Osteoblast (primary cell): ENCODE data around the gene C21orf91. TPM values are rescaled to one million over a fixed set of nuclear protein-coding genes. Genes with fewer than 3 reads are reported as not detected.

Experiments used
- DNase-seq: peaks from one replicate; pipeline ENCODE4 v3.0.0; 2011; ENCODE audit warnings: low spot score, mixed read lengths; ENCODE audit not compliant: insufficient read length; ENCODE audit errors: missing footprints
- H2AFZ ChIP-seq: 2 replicates; pipeline ENCODE4 v1.6.0; 2011; ENCODE audit warnings: mild to moderate bottlenecking, low read length
- H3K27ac ChIP-seq: 2 replicates; pipeline ENCODE4 v1.5.1; 2011; ENCODE audit warnings: mild to moderate bottlenecking, low read depth, low read length, moderate library complexity
- H3K27me3 ChIP-seq: 2 replicates; pipeline ENCODE4 v1.6.0; 2012; ENCODE audit warnings: mild to moderate bottlenecking, control low read depth, inconsistent platforms, low read length, moderate library complexity; ENCODE audit not compliant: insufficient read depth
- H3K36me3 ChIP-seq: 2 replicates; pipeline ENCODE4 v1.5.1; 2011; ENCODE audit warnings: mild to moderate bottlenecking, low read length, control low read depth, moderate library complexity; ENCODE audit not compliant: insufficient read depth
- H3K4me1 ChIP-seq: 2 replicates; pipeline ENCODE4 v1.5.1; 2011; ENCODE audit warnings: mild to moderate bottlenecking, low read length, control low read depth, moderate library complexity; ENCODE audit not compliant: insufficient read depth
- H3K4me2 ChIP-seq: 2 replicates; pipeline ENCODE4 v1.6.0; 2011; ENCODE audit warnings: mild to moderate bottlenecking, low read length; ENCODE audit not compliant: insufficient read depth
- H3K4me3 ChIP-seq: fragments of 200-600 bp; sonication (generic); 3 replicates; pipeline ENCODE4 v1.5.1; 2012; ENCODE audit warnings: mild to moderate bottlenecking, low read length, inconsistent platforms; ENCODE audit not compliant: insufficient read depth
- H3K79me2 ChIP-seq: 2 replicates; pipeline ENCODE4 v1.6.0; 2012; ENCODE audit warnings: mild to moderate bottlenecking, low read length, control low read depth, inconsistent platforms; ENCODE audit not compliant: insufficient read depth
- H3K9me3 ChIP-seq: 2 replicates; pipeline ENCODE4 v1.5.1; 2011; ENCODE audit warnings: low read depth, low read length, control low read depth
- H4K20me1 ChIP-seq: 2 replicates; pipeline ENCODE4 v1.6.0; 2012; ENCODE audit warnings: mild to moderate bottlenecking, low read length, control low read depth; ENCODE audit not compliant: insufficient read depth
- CTCF ChIP-seq: IDR thresholded peaks from 2 replicates; pipeline ENCODE4 v1.5.1; 2011; ENCODE audit warnings: mild to moderate bottlenecking, low read depth, low read length, moderate library complexity; ENCODE audit errors: extremely low read depth
- total RNA-seq: library from RNA; depleted of rRNA; stranded (reverse); fragments of >200 nt; gene quantifications from 2 replicates; pipeline ENCODE4 v1.2.3, GENCODE V29; 2012

Gene C21orf91
- total RNA-seq, 1 donor, result 18.1 TPM

- Histone ChIP-seq H3K36me3 (no peaks in the 10 kb centered on the region), H4K20me1 (no peaks in the 10 kb centered on the region), H3K4me1 (no peaks in the 10 kb centered on the region), H3K9me3 (no peaks in the 10 kb centered on the region), H3K27me3 (no peaks in the 10 kb centered on the region), H3K4me2 (no peak overlapping the region), H2AFZ (no peak overlapping the region), H3K4me3 (no peak overlapping the region), H3K27ac (no peak overlapping the region), H3K79me2 (no peaks in the 10 kb centered on the region)
- no peak for DNase-seq
- TF ChIP-seq CTCF, result no peak
These were observed 35.6 kb upstream of the C21orf91 start for GRCh38 chr21:17854745-17855144.

GRCh38 chr21:17853393-17854275 lies 34.5 kb upstream of the C21orf91 start:
- H3K4me3 ChIP-seq, result no peak overlapping the region
- H3K79me2 ChIP-seq, result no peaks in the 10 kb centered on the region
- no peaks in the 10 kb centered on the region for H4K20me1 ChIP-seq
- no peaks in the 10 kb centered on the region for H3K9me3 ChIP-seq
- no peaks in the 10 kb centered on the region for H3K27me3 ChIP-seq
- no peak overlapping the region for H2AFZ ChIP-seq
- no peak for TF ChIP-seq CTCF
- DNase-seq, result no peak
- peaks cover 4% of the 10 kb centered on the region for H3K4me1 ChIP-seq
- H3K36me3 ChIP-seq, result no peaks in the 10 kb centered on the region
- no peak overlapping the region for H3K4me2 ChIP-seq
- no peak overlapping the region for H3K27ac ChIP-seq

DNA sequence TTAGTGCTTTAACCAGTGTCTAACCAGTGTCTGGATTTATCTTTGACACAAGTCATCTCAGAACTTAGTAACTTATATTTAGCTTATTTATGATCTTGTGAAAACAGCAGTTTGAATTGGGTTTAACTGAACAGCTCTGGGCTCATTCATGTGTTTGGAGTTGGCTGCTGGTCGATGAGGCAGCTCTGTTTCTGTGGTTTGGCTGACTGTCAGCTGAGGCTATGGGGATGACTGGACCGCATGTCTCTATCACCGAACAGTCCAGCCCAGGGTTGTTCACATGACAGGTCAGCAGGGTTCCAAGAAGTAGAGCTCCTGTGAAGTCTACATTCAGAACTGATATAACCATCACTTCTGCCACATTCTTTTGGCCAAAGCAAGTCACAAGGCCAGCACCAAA lies 29.1 kb upstream of the C21orf91 start:
- peak; percentile 93 for DNase-seq
- peak overlapping the region; percentile 26 for H3K4me3 ChIP-seq
- H3K79me2 ChIP-seq, result no peaks in the 10 kb centered on the region
- no peaks in the 10 kb centered on the region for H3K9me3 ChIP-seq
- peaks cover 15% of the 10 kb centered on the region for H3K4me1 ChIP-seq
- no peak for TF ChIP-seq CTCF
- H2AFZ ChIP-seq, result no peak overlapping the region
- peak overlapping the region; percentile 70 for H3K4me2 ChIP-seq
- H3K36me3 ChIP-seq, result no peaks in the 10 kb centered on the region
- no peaks in the 10 kb centered on the region for H3K27me3 ChIP-seq
- H3K27ac ChIP-seq, result peak overlapping the region; percentile 66
- H4K20me1 ChIP-seq, result no peaks in the 10 kb centered on the region

- Histone ChIP-seq H3K4me2 (no peak overlapping the region), H3K27me3 (no peaks in the 10 kb centered on the region), H3K27ac (no peak overlapping the region), H3K4me1 (no peaks in the 10 kb centered on the region), H3K36me3 (no peaks in the 10 kb centered on the region), H4K20me1 (no peaks in the 10 kb centered on the region), H3K9me3 (no peaks in the 10 kb centered on the region), H3K79me2 (no peaks in the 10 kb centered on the region), H3K4me3 (no peak overlapping the region), H2AFZ (no peak overlapping the region)
- DNase-seq, result no peak
- TF ChIP-seq CTCF, result no peak
These were observed 21.9 kb upstream of the C21orf91 start for GRCh38 chr21:17841103-17841502.
